ENCODE data around the gene SERPINB8.

SERPINB8 gene

DNA sequence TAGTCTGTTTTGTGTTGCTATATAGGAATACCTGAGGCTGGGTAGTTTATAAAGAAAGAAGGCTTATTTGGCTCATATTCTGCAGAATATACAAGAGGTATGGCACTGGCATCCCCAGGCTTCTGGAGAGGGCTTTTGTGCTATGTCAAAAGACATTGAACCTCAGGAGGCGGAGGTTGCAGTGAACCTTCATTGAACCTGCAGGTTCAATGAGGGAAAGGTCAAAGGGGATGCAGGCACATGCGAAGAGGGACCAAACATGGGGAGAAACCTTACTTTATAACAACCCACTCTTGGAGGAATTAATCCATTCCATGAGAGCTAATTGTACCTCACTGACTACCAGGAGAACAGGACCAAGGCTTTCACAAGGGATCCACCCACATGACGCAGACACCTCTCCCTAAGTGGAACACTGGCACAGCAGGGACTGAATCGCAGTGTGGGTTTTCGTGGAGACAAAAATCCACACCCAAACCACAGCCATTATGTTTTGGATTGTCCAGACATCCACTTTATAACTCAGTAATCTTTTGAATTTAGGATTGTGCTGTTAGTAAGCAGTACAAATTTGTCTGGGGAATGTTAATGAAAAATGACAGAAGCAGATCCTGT is 4.1 kb upstream of the SERPINB8 start:
- no peak for DNase-seq

- DNase-seq = no peak
These were observed 926 bp downstream of the SERPINB8 start for GRCh38 chr18:63970809-63971205.

DNA sequence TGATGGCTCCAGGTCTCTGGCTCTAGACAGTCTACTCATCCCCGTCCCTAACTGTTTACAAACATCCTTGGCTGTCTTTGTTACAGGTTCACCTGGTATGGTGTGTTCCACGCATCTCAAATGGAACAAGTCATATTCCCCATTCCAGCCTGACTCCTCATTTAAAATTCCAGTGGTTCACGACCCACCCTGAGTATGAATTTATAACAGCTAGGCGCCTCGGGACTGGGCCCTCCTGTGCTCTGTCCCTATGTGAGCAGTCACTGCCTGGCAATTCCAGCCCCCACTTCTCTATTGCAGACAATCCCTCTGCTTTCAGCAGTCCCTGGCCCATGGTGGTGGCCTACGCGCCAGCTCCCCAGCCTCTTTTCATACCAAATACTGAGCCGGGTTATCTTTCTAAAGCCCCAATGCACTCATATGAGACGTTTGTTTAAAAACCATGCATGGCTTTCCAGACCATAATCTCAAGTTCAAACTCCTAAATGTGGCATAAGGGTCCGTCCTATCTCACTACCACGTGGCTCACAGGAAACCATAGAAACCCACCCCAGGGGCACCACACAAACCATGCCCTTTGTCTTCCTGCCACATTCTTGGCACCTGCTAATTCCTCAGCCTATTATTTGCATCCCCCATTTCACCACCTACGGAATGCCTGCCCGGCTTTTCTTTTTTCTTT is 1.6 kb downstream of the SERPINB8 start:
- DNase-seq = no peak

DNA sequence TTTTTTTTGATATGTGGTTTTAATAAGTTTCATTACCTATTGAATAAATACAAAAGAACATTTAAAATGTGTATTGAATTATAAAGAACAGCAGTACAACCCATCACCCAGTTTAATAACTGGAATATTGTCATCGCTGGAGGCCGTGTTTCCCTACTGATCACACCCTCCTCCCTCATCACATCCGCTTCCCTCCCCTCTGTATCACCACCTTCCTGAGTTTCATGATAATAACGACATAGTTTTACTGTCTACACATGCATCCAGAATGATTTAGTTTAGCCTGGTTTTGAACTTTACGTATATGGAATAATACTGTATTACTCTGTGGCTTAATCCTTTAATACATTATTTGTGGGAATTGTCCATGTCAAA is 2.1 kb downstream of the SERPINB8 start:
- no peak for DNase-seq

DNA sequence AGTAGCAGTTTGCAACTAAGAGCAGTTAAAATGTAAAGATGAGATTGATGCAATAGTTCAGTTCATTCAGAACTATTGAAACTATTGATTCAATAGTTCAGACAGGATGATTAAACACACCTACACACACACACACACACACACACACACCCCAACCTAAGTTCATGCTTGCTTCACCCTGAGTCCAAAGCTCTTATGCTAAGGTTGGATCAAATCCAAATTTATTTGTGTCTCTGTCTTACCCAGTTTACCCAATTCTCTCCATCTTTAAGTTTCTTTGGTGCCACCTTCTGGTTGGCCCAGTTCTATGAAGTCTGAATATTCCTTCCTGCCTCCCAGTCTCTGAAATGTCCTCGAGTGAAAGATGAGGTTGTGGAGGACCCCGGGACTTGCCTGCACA is 5.1 kb downstream of the SERPINB8 start:
- DNase-seq = no peak

DNA sequence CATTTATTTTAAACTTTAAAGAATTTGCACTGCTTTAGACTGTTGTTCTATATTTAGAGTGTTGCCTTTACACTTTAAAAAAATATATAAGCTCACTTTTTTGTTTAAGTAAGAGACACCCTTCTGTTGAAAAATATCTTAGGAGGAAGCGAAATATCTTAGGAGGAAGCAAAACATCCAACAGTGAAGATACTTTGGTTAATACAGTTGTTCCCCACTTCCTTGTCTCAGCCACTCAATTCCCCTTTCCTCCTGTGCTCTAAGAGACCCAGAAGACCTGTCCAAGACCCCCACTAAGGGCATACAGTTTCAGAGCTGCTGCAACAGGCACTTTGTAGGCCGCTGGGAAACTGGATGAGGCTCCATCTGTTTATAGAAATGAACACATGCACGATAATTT is 5.7 kb downstream of the SERPINB8 start:
- DNase-seq = no peak

- no peak for DNase-seq
These were observed 7.2 kb downstream of the SERPINB8 start for GRCh38 chr18:63977040-63977439.

DNA sequence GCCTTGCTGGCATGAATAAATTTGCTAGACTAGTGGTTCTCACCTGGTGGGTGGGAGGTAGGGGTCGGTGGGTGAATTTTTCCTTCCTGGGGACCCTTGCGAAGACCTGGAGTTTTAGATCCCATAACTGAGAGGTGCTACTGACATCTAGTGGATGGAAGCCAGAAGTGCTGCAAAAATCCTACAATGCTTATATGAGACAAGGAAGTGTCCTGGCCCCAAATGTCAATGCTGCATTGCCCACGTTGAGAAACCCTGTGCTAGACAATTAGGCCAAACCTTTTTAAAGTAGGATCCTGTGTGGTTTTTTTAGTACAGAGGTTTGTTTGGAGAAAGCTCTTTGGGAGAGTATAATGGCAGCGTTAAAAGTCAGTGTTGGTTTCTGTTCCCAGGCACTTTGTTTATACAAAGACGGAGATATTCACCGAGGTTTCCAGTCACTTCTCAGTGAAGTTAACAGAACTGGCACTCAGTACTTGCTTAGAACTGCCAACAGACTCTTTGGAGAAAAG is 9.6 kb downstream of the SERPINB8 start:
- peak; percentile 12 for DNase-seq

DNA sequence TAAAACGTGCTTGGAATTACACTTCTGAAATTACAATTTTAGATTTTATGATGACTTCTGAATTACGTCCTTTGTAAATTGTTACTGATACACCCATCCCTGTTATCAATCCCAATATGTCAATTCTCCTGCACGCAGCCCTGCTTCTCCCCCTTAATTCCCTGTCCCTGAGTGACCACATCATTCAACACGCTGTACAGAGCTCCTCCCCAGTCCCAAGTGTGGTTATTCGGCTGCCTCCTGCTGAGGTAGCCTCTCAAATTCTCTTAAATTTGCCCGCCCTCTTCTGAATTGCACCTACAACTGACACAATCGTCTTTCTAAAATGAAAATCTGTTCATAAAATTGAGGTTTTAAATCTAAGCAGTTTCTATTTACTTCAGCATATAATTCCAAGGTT is 10.1 kb downstream of the SERPINB8 start:
- no peak for DNase-seq

GRCh38 chr18:63980896-63981460 is 11.1 kb downstream of the SERPINB8 start:
- DNase-seq = no peak

DNA sequence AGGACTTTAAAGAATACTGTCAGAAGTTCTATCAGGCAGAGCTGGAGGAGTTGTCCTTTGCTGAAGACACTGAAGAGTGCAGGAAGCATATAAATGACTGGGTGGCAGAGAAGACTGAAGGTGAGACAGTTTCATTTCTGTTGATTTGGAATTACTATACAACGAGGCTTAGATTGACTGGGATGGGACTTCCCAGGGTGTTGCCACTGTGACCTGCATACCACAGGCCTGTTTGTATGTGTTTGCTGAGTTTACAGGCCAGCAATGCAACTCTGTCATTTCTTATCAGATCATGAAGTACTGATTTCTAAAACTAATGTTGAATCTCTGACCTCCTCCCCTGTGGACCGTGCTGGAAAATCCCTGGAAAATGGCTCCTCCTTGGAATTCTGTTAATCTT is 11.8 kb downstream of the SERPINB8 start:
- no peak for DNase-seq

- no peak for DNase-seq
These were observed 12.5 kb downstream of the SERPINB8 start for GRCh38 chr18:63982361-63982760.

GRCh38 chr18:63986885-63987284 is 17.0 kb downstream of the SERPINB8 start:
- DNase-seq = no peak

DNA sequence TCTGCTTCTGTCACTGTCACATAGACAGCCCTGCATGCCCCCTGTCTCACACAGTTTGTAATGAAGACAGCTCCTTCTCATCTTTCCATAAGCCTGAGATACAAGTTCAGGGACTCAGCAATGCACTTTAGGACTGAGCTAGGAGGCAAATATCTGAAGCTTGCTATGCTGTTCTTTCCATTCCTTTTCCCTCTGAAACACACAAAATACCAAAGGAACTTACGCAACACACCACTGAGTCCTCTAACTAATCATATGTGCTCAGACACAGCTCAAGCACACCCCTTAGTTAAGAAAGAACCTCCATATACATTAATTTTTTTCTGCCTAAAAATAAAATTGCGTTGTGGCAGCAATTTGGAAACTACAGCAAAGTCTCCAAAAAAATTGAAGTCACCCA is 17.9 kb downstream of the SERPINB8 start:
- no peak for DNase-seq

GRCh38 chr18:63992751-63993150 is 22.9 kb downstream of the SERPINB8 start:
- DNase-seq = no peak

- DNase-seq = no peak
These were observed 25.0 kb downstream of the SERPINB8 start for GRCh38 chr18:63994783-63995399.

DNA sequence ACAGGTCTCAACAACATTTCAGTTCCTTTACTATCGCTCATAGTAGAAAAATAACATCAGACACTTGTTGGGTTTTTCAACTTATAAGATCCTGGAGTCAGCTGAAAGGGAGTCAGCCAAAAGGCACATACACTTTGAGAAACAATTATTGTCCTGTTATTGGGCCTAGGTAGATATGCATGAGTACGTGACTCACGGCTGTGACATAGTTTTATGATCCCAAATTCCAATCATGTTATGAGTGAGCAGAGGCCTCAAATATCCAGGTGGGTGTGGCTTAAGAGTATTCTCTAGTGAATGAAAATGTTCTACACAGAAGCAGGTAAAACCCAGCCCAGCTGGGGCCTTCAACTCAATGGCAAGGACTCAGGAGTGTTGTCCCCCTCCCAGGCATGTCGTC is 27.2 kb downstream of the SERPINB8 start:
- no peak for DNase-seq

DNA sequence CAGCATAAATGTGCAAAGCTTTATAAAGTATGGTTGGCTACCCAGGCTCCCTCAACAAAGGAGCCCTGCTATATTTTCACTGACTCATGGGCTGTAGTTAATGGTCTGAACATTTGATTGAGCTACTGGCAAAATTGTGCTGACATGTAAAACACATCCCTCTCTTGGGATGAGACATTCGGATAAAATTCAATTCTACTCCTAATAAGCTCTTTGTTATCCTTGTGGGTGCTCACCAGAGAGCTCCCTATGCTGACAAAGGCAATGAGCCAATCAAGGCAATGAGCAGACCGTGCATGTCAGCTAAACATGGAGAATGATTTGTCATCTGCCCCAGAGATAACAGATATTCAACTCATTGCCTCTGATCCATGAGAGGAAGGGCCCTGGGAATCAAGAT is 27.7 kb downstream of the SERPINB8 start:
- no peak for DNase-seq

GRCh38 chr18:63999871-64000270 is 30.0 kb downstream of the SERPINB8 start:
- no peak for DNase-seq

- no peak for DNase-seq
These were observed 32.7 kb downstream of the SERPINB8 start for GRCh38 chr18:64002581-64002980.

- DNase-seq = no peak
These were observed 39.4 kb downstream of the SERPINB8 start for GRCh38 chr18:64009305-64009704.

DNA sequence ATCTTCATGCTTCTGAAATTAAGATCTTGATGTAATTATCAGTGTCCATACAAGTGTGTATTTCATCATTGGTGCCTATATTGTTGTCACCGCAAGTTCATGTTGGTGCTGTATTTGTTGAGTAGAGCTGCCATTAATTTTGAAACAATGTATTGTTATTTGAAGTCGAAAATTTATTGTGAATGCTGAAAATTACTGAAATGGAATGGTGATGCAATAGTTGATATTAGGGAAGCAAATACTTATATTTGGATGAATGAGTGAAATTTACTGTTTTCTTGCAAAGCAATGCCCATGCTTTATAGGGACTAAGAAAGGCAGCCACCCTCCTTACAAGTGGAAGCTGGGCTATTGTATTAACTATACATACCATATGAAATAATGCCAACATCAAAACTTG is 41.6 kb downstream of the SERPINB8 start:
- no peak for DNase-seq

GRCh38 chr18:64017870-64018269 is 48.0 kb downstream of the SERPINB8 start:
- no peak for DNase-seq

Data from NCI-H526 treated with DMSO at 0.1 percent for 48 hours (cell line).